ENCODE measurements around the gene ZNF385A. TPM values are rescaled to one million over a fixed set of nuclear protein-coding genes. Genes with fewer than 3 reads are reported as not detected.

Gene ZNF385A
- total RNA-seq, 1 donor from 2014 or later: 24.4 TPM

- DNase-seq (ENCODE audit: low read depth) (no peak), FAIRE-seq (no peak)
- Histone ChIP-seq H3K79me2 (ENCODE audit: insufficient read depth, low read length) (no peaks in the 10 kb centered on the region), H3K4me1 (ENCODE audit: insufficient read depth, low read length) (peaks cover 30% of the 10 kb centered on the region), H3K27me3 (ENCODE audit: insufficient read depth, low read length) (no peaks in the 10 kb centered on the region), H4K20me1 (ENCODE audit: insufficient read depth, low read length) (no peaks in the 10 kb centered on the region), H3K27ac (ENCODE audit: low read depth, low read length) (peak overlapping the region; percentile 97), H3K4me3 (ENCODE audit: insufficient read depth, low read depth, low read length) (peak overlapping the region; percentile 47), H2AFZ (ENCODE audit: low read depth, low read length) (peak overlapping the region; percentile 69), H3K36me3 (ENCODE audit: insufficient read depth, low read length) (no peaks in the 10 kb centered on the region), H3K4me2 (ENCODE audit: low read length) (peak overlapping the region; percentile 100), H3K9ac (ENCODE audit: low read length) (peak overlapping the region; percentile 100), H3K9me3 (ENCODE audit: insufficient read depth, low read depth, low read length) (no peaks in the 10 kb centered on the region)
- H3K4me1 Mint-ChIP-seq (ENCODE audit: low read depth, unreplicated experiment): peaks cover 15% of the 10 kb centered on the region
- no peaks in the 10 kb centered on the region for H3K36me3 Mint-ChIP-seq (ENCODE audit: low read depth, unreplicated experiment)
- no peak for TF ChIP-seq EZH2 (IDR thresholded peaks at IDR 0.05; ENCODE audit: insufficient read depth, low read length)
- no peak for TF ChIP-seq CTCF (IDR thresholded peaks at IDR 0.05; ENCODE audit: insufficient read depth, low read depth, low read length)
- peaks cover 6% of the 10 kb centered on the region for H3K27me3 Mint-ChIP-seq (ENCODE audit: low read depth, unreplicated experiment)
- H3K9me3 Mint-ChIP-seq (ENCODE audit: unreplicated experiment): no peaks in the 10 kb centered on the region
- peak overlapping the region; percentile 84 for H3K27ac Mint-ChIP-seq (ENCODE audit: unreplicated experiment)
- H3K4me3 Mint-ChIP-seq (ENCODE audit: unreplicated experiment): no peak overlapping the region
These were observed 24.7 kb downstream of the ZNF385A start for GRCh38 chr12:54359762-54360351.

- TF ChIP-seq CTCF (IDR thresholded peaks at IDR 0.05; ENCODE audit: insufficient read depth, low read depth, low read length) (no peak), EZH2 (IDR thresholded peaks at IDR 0.05; ENCODE audit: insufficient read depth, low read length) (no peak)
- H3K4me1 ChIP-seq (ENCODE audit: insufficient read depth, low read length): peaks cover 30% of the 10 kb centered on the region
- H3K27ac ChIP-seq (ENCODE audit: low read depth, low read length): peak overlapping the region; percentile 97
- H3K9ac ChIP-seq (ENCODE audit: low read length): peak overlapping the region; percentile 100
- H3K79me2 ChIP-seq (ENCODE audit: insufficient read depth, low read length): no peaks in the 10 kb centered on the region
- DNase-seq (ENCODE audit: low read depth): peak; percentile 100
- Mint-ChIP-seq H3K36me3 (ENCODE audit: low read depth, unreplicated experiment) (no peaks in the 10 kb centered on the region), H3K9me3 (ENCODE audit: unreplicated experiment) (no peaks in the 10 kb centered on the region), H3K4me3 (ENCODE audit: unreplicated experiment) (no peak overlapping the region), H3K27me3 (ENCODE audit: low read depth, unreplicated experiment) (peaks cover 6% of the 10 kb centered on the region), H3K4me1 (ENCODE audit: low read depth, unreplicated experiment) (peaks cover 18% of the 10 kb centered on the region), H3K27ac (ENCODE audit: unreplicated experiment) (no peak overlapping the region)
- FAIRE-seq: peak; percentile 13
- peak overlapping the region; percentile 100 for H3K4me2 ChIP-seq (ENCODE audit: low read length)
- no peaks in the 10 kb centered on the region for H3K9me3 ChIP-seq (ENCODE audit: insufficient read depth, low read depth, low read length)
- no peaks in the 10 kb centered on the region for H3K36me3 ChIP-seq (ENCODE audit: insufficient read depth, low read length)
- peak overlapping the region; percentile 71 for H3K4me3 ChIP-seq (ENCODE audit: insufficient read depth, low read depth, low read length)
- no peaks in the 10 kb centered on the region for H4K20me1 ChIP-seq (ENCODE audit: insufficient read depth, low read length)
- H3K27me3 ChIP-seq (ENCODE audit: insufficient read depth, low read length): no peaks in the 10 kb centered on the region
- peak overlapping the region; percentile 92 for H2AFZ ChIP-seq (ENCODE audit: low read depth, low read length)
These were observed 25.4 kb downstream of the ZNF385A start for GRCh38 chr12:54358945-54359761.
